ENCODE measurements around the gene SIAH1. TPM values are rescaled to one million over a fixed set of nuclear protein-coding genes. Genes with fewer than 3 reads are reported as not detected.
"Not testable (repeated sequence)": the region's sequence is repeated elsewhere in the genome, so short reads cannot be mapped to it uniquely, and the experiment has no call there.

The SIAH1 gene
- total RNA-seq, 1 donor from 2014 or later, result 11.5 TPM

DNA sequence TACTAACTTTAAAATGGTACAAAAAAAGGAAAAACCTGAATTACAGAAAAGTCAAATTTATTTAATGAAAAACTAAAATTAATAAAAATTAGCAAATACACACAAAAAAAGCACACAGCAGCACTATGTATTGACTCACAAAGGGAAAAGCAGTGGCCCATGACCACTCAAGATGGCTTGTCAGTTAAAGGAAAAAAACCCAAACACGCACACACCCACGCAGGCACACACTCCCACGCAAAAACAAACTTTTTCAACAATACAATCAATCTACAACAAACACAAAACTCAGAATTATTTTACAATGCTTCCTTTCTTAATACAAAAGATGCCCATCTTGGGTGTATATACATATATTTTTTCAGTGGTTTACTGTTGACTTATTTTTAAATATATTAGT is 24.2 kb downstream of the SIAH1 start:
- intact Hi-C loops (cut with micrococcal nuclease), result no loop called here
- no peak overlapping the region for H3K4me3 ChIP-seq
- peaks cover 10% of the 10 kb centered on the region for H3K36me3 ChIP-seq
- no peak overlapping the region for H3K27ac ChIP-seq (replicated peaks)
- TF ChIP-seq, protein P1, sequence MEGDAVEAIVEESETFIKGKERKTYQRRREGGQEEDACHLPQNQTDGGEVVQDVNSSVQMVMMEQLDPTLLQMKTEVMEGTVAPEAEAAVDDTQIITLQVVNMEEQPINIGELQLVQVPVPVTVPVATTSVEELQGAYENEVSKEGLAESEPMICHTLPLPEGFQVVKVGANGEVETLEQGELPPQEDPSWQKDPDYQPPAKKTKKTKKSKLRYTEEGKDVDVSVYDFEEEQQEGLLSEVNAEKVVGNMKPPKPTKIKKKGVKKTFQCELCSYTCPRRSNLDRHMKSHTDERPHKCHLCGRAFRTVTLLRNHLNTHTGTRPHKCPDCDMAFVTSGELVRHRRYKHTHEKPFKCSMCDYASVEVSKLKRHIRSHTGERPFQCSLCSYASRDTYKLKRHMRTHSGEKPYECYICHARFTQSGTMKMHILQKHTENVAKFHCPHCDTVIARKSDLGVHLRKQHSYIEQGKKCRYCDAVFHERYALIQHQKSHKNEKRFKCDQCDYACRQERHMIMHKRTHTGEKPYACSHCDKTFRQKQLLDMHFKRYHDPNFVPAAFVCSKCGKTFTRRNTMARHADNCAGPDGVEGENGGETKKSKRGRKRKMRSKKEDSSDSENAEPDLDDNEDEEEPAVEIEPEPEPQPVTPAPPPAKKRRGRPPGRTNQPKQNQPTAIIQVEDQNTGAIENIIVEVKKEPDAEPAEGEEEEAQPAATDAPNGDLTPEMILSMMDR (IDR thresholded peaks at IDR 0.05; ENCODE audit: borderline replicate concordance), result no peak
- no peak for DNase-seq
- H3K27me3 ChIP-seq (ENCODE audit: low read depth), result no peaks in the 10 kb centered on the region
- H3K9me3 ChIP-seq (replicated peaks), result no peaks in the 10 kb centered on the region
- peaks cover 57% of the 10 kb centered on the region for H3K4me1 ChIP-seq

GRCh38 chr16:48359983-48360382 is 25.2 kb downstream of the SIAH1 start:
- no peak for DNase-seq

GRCh38 chr16:48358419-48358818 is 26.8 kb downstream of the SIAH1 start:
- Histone ChIP-seq H3K9me3 (replicated peaks) (no peaks in the 10 kb centered on the region), H3K36me3 (peaks cover 10% of the 10 kb centered on the region), H3K4me1 (peaks cover 39% of the 10 kb centered on the region), H3K4me3 (no peak overlapping the region), H3K27ac (replicated peaks) (no peak overlapping the region), H3K27me3 (ENCODE audit: low read depth) (no peaks in the 10 kb centered on the region)
- DNase-seq, result no peak
- intact Hi-C loops (cut with micrococcal nuclease), result loop anchor here (10.0 kb wide), 2 partner anchors 196 to 266 kb away; no protein-coding TSS in a partner anchor
- TF ChIP-seq, protein P1 (IDR thresholded peaks at IDR 0.05; ENCODE audit: borderline replicate concordance), result no peak

More at GRCh38 chr16:48359983-48360382, 25.2 kb downstream of the SIAH1 start:
- Histone ChIP-seq H3K9me3 (replicated peaks) (no peaks in the 10 kb centered on the region), H3K4me1 (peaks cover 50% of the 10 kb centered on the region), H3K4me3 (no peak overlapping the region), H3K27ac (replicated peaks) (no peak overlapping the region), H3K27me3 (ENCODE audit: low read depth) (no peaks in the 10 kb centered on the region), H3K36me3 (peaks cover 10% of the 10 kb centered on the region)
- TF ChIP-seq, protein P1 (IDR thresholded peaks at IDR 0.05; ENCODE audit: borderline replicate concordance), result no peak
- intact Hi-C loops (cut with micrococcal nuclease), result loop anchor here (10.0 kb wide), 2 partner anchors 195 to 265 kb away; no protein-coding TSS in a partner anchor

DNA sequence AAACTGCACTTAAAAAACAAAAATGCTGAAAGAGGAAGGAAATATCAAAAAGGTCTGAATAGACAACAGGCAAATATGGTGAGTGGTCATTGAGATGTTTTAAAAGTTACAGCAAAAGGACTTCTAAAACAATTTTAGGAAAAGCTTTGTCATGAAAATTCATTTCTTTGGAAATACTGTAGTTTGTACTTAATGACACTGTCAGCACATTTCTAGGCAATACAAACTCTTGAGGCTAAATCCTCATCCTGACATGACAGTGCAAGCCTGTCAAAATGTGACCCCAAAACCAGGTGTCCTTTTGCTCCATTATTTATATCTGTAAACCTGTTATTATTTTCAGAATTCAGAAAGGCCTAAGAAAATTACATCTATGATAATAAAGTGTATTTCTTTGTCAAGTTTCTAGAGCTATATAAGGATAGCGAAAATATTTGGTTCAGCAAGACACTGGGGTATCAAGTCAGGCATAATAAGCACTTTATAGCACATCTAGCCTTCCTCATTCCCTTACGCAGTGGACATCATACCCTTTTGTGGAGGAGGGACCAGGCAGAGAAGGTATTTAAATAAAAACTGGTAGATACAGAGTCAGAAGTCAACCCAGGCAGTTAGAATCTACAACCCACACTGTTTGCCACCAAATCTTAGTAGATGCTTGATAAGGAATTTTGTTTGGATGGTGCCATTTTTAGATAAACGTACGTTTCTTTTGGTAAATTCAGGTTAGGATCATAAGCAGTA is 28.4 kb downstream of the SIAH1 start:
- Histone ChIP-seq H3K4me3 (no peak overlapping the region), H3K27me3 (ENCODE audit: low read depth) (no peaks in the 10 kb centered on the region), H3K9me3 (replicated peaks) (no peaks in the 10 kb centered on the region), H3K4me1 (peaks cover 26% of the 10 kb centered on the region), H3K27ac (replicated peaks) (no peak overlapping the region), H3K36me3 (peaks cover 14% of the 10 kb centered on the region)
- TF ChIP-seq, protein P1 (IDR thresholded peaks at IDR 0.05; ENCODE audit: borderline replicate concordance), result no peak
- no peak for DNase-seq
- intact Hi-C loops (cut with micrococcal nuclease), result loop anchor here (10.0 kb wide), 2 partner anchors 198 to 268 kb away; no protein-coding TSS in a partner anchor

DNA sequence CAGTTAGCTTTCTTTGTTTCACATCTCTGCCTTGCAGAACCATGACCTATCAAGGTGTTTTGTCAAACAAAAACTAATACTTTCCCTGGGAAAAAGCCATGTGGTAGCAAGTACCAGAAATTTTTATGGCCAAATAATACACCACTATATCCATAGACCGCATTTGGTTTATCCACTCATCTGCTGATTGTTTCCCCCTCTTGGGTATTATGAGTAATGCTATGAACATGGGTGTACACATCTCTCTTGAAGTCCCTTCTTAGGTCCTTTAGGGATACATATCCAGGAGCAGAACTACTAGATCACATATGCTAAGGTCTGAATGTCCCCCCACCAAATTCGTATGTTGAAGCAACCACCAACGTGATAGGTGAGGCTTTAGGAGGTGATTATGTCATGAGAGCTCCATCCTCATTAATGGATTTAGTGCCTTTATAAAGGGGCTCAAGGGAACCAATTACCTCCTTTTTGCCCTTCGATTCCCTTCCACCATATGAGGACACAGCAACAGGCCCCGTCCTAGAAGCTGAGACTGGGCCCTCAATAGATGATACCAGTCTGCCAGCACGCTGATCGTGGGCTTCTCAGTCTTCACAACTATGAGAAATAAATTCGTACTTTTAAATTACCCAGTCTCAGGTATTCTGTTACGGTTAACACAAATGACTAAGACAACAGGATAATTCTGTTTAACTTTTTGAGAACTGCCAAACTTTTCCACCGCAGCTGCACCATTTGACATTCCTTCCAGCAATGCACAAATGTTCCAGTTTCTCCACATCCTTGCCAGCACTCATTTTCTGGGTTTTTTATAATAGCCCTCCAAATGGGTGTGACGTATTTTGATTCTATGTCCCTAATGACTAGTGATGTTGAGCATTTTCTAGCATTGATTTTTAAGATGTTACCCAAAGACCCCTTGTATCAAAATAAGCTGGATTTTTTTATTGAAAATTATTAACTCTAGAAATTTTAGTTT is 30.0 kb downstream of the SIAH1 start:
- TF ChIP-seq, protein P1 (IDR thresholded peaks at IDR 0.05; ENCODE audit: borderline replicate concordance), result no peak
- Histone ChIP-seq H3K36me3 (peaks cover 26% of the 10 kb centered on the region), H3K27me3 (ENCODE audit: low read depth) (no peaks in the 10 kb centered on the region), H3K9me3 (replicated peaks) (no peaks in the 10 kb centered on the region), H3K4me3 (no peak overlapping the region), H3K27ac (replicated peaks) (no peak overlapping the region), H3K4me1 (peaks cover 24% of the 10 kb centered on the region)
- intact Hi-C loops (cut with micrococcal nuclease), result loop anchor here (10.0 kb wide), 2 partner anchors 200 to 270 kb away; no protein-coding TSS in a partner anchor
- no peak for DNase-seq

- H3K9me3 ChIP-seq (replicated peaks); H3K27ac ChIP-seq (replicated peaks); H3K4me3 ChIP-seq; H3K27me3 ChIP-seq (ENCODE audit: low read depth); DNase-seq: not testable (repeated sequence)
- Histone ChIP-seq H3K4me1 (peaks cover 24% of the 10 kb centered on the region), H3K36me3 (peaks cover 33% of the 10 kb centered on the region)
- intact Hi-C loops (cut with micrococcal nuclease), result loop anchor here (10.0 kb wide), 2 partner anchors 200 to 270 kb away; no protein-coding TSS in a partner anchor
These were observed 30.8 kb downstream of the SIAH1 start for GRCh38 chr16:48354385-48354784.

All from left ventricle myocardium inferior (tissue), 1 donor.